Activated CD4-positive, alpha-beta memory T cell treated with anti-CD3 and anti-CD28 coated beads, Interleukin-2, amount 10 ng/mL, durations not matched to agents 7 days and 5 days (primary cell): Measurements from ENCODE around the gene LDB2. TPM values are rescaled to one million over a fixed set of nuclear protein-coding genes. Genes with fewer than 3 reads are reported as not detected.

Experiments
- CTCF ChIA-PET: fragments of 350-600 bp; sonication (Branson Sonifier 250); formaldehyde crosslinking; loops from one replicate; lab custom pipeline; 2021; ENCODE audit warnings: antibody characterized with exemption, inconsistent platforms; lab: Charles Lee
- POLR2A ChIA-PET: fragments of 350-600 bp; sonication (Branson Sonifier 250); formaldehyde crosslinking; loops from one replicate; lab custom pipeline; 2021; ENCODE audit warnings: antibody characterized with exemption; lab: Charles Lee
- DNase-seq: peaks from one replicate; pipeline ENCODE4 v3.0.0-alpha.2; 2020
- H3K27ac Mint-ChIP-seq: one replicate; pipeline ENCODE4 v1.8.0; 2021; ENCODE audit warnings: mild to moderate bottlenecking, mixed read lengths
- H3K27me3 Mint-ChIP-seq: one replicate; pipeline ENCODE4 v1.8.0; 2021; ENCODE audit warnings: mixed read lengths
- H3K36me3 Mint-ChIP-seq: one replicate; pipeline ENCODE4 v1.8.0; 2021; ENCODE audit warnings: low read depth, mixed read lengths
- H3K4me1 Mint-ChIP-seq: one replicate; pipeline ENCODE4 v1.8.0; 2021; ENCODE audit warnings: mixed read lengths
- H3K4me3 Mint-ChIP-seq: one replicate; pipeline ENCODE4 v1.8.0; 2021; ENCODE audit warnings: mild to moderate bottlenecking, mixed read lengths
- H3K9me3 Mint-ChIP-seq: one replicate; pipeline ENCODE4 v1.8.0; 2021; ENCODE audit warnings: mixed read lengths
- total RNA-seq, 2 experiments: library from RNA; stranded (reverse); gene quantifications; one replicate each; pipeline ENCODE4 v1.2.3, GENCODE V29; 2021

LDB2 gene
- total RNA-seq, 2 experiments from 2014 or later, result not detected

DNA sequence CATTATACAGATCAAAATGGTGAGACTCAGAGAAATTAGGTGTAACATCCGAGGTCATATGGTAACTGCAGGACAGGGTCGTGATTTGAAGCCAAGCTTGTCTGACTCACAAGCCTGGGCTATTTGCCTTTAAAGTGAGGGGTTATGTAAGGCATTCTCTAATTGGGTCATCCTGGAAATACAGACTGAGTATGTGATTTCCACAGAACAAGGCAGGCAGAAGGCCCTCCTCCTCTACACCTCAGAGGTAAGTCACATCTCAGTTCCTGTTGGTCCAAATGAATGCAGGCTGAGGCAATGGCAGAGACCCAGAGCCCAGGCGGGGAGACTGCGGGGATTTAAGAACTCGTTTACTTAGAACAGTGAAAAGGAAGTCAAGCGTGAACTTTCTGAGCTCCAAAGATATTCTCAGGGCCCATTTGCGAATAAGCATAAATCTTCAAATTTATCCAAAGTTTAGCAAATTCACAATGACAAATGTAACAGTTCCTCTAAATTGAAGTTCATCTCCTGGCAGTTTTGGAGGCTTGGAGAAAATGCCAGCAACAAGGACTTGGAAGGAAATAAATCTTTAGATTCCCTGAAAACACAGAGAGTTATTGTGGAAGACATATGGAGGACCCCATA, 153.3 kb downstream of the LDB2 start:
- Mint-ChIP-seq H3K27ac (no peak overlapping the region), H3K4me3 (no peak overlapping the region), H3K27me3 (no peaks in the 10 kb centered on the region), H3K36me3 (no peaks in the 10 kb centered on the region), H3K9me3 (no peaks in the 10 kb centered on the region), H3K4me1 (no peaks in the 10 kb centered on the region)
- ChIA-PET POLR2A (no interaction called here), CTCF (no interaction called here)
- DNase-seq, result no peak

DNA sequence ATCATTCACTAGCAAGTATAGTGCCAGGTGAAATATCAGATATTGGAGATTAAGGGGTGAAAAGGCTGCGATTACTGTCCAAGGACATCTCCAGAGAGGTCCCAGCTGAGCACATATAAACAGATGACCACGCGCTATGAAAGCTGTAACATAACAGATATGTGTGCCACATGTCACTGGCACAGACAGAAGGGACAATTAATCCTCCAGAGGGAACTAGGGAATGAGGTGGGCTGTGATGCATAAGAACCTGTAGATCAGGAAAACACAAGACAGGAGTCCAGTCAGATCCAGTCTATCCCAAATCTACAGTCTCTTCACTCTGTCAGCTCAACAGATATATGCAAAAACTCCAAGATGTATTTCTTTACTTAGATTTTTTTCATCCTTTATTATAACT, 157.2 kb downstream of the LDB2 start:
- ChIA-PET CTCF (no interaction called here), POLR2A (no interaction called here)
- no peaks in the 10 kb centered on the region for H3K9me3 Mint-ChIP-seq
- H3K27ac Mint-ChIP-seq, result no peak overlapping the region
- no peaks in the 10 kb centered on the region for H3K36me3 Mint-ChIP-seq
- no peaks in the 10 kb centered on the region for H3K4me1 Mint-ChIP-seq
- H3K27me3 Mint-ChIP-seq, result no peaks in the 10 kb centered on the region
- no peak for DNase-seq
- no peak overlapping the region for H3K4me3 Mint-ChIP-seq

DNA sequence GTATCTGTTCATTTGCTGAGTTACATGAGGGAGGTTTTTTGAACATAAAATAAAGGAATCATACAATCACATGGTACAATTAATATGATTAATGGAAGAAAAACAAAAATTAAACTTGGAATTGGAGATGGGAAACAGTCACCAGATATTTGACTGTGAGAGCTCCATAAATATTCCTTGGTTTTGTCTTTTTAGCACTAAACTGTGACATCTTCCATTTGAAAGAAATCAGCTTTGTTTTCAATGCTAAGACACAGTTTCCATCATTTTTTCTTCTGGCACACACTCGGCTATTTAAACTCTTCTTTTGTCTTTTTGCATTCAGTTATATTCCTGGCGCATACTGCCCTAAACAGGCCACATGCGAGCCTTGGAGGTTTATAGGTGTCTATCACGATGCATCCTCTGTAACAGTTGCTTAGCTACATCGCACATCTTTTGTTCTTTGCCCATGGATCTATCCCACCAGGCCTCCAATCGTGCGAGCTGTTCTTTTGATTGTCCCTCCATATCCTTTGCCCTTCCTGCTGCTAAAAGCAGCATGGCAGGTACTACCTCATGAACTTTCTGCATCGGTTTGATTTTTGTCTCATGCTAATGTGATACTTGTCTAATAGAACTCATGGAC, 158.3 kb downstream of the LDB2 start:
- H3K36me3 Mint-ChIP-seq, result no peaks in the 10 kb centered on the region
- POLR2A ChIA-PET, result no interaction called here
- DNase-seq, result no peak
- H3K4me3 Mint-ChIP-seq, result no peak overlapping the region
- no peaks in the 10 kb centered on the region for H3K27me3 Mint-ChIP-seq
- CTCF ChIA-PET, result no interaction called here
- H3K9me3 Mint-ChIP-seq, result no peaks in the 10 kb centered on the region
- no peaks in the 10 kb centered on the region for H3K4me1 Mint-ChIP-seq
- no peak overlapping the region for H3K27ac Mint-ChIP-seq

DNA sequence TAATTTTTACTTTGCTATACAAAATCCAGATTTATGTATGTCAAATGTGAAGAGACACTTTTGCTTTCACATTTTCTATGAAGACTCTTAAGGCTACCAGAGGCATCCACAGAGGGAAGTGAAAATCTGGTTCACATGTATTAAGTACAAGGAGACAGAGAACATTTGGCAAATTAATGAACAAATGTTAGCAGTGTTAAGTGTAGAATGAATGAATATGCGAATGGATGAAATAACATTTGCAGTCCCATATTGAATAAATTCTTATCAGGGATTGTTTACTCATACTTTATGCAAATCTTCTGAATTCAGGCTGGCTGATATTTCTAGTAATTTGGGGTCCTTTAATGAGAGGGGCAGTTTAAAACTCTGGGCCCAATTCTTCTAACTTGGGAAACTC, 159.9 kb downstream of the LDB2 start:
- Mint-ChIP-seq H3K36me3 (no peaks in the 10 kb centered on the region), H3K27me3 (no peaks in the 10 kb centered on the region), H3K27ac (no peak overlapping the region), H3K4me1 (no peaks in the 10 kb centered on the region), H3K4me3 (no peak overlapping the region), H3K9me3 (no peaks in the 10 kb centered on the region)
- POLR2A ChIA-PET, result no interaction called here
- CTCF ChIA-PET, result no interaction called here
- no peak for DNase-seq

DNA sequence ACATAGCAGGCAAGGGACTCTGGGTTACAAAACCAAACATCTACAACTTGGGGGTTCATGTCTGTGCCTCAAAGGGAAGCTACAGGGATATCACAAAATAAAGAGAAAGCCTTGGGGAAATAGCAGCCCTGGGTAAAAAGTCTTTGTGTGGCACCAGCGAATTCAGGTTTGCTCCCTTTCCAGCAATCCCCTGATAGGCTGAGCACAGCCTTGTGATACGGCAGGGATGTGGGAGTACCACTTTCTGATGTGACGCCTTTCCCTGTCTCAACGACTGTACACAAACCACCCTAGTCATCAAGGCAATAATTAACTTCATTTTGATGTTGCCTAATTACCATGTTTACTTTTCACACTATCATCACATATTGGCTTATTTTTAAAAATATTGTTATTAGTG, 164.9 kb downstream of the LDB2 start:
- Mint-ChIP-seq H3K36me3 (no peaks in the 10 kb centered on the region), H3K4me3 (no peak overlapping the region), H3K27ac (no peak overlapping the region), H3K9me3 (no peaks in the 10 kb centered on the region), H3K4me1 (no peaks in the 10 kb centered on the region), H3K27me3 (no peaks in the 10 kb centered on the region)
- DNase-seq, result no peak
- POLR2A ChIA-PET, result no interaction called here
- CTCF ChIA-PET, result no interaction called here

DNA sequence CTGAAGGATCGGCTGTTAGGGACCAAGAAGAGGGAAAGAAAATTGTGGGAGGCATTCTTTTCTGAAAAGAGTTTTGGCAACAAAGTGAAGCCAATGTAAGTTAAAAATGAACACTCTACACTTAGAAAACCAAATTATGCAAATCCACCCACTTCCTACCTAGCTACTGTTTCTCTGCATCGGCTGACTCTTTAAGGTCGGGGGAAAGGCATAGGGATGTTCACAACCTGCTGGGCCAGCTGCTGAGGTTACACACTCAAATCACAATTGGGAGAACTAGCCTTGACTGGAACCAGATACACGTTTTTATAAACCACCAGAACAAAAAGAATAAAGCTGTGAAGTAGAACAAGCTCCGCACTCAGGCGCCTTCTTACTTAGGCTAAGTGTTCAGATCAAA, 165.7 kb downstream of the LDB2 start:
- no peaks in the 10 kb centered on the region for H3K9me3 Mint-ChIP-seq
- no peaks in the 10 kb centered on the region for H3K27me3 Mint-ChIP-seq
- CTCF ChIA-PET, result no interaction called here
- DNase-seq, result no peak
- POLR2A ChIA-PET, result no interaction called here
- H3K4me1 Mint-ChIP-seq, result no peaks in the 10 kb centered on the region
- no peak overlapping the region for H3K27ac Mint-ChIP-seq
- no peaks in the 10 kb centered on the region for H3K36me3 Mint-ChIP-seq
- no peak overlapping the region for H3K4me3 Mint-ChIP-seq

DNA sequence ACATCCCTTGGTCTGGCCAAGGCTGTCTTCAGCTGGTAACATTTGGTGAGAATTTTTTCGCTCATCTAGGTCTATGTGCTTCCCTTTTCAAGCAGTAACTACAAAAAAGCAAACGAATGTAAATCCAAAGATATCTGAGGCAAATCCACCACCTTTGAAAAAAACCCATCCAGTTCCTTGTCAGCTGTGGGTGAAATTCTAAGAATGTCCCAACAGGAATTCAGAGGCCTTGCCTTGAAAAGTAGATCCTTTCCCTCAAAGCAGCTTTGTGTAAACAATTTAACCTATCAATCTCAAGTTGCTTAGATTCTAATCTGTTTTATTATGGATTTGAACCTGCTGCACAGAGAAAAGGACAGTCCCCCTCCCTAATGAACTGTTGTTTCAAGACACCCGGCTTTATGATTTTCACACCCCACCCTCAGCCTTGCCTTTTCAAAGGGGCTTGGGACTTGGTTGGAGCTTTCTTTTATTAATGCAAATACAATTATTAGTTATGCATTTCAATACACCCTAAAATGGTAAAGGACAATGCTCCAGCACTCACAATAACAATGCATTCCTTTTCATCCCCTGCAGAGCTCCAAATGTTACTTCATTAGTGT, 166.6 kb downstream of the LDB2 start:
- Mint-ChIP-seq H3K4me1 (no peaks in the 10 kb centered on the region), H3K36me3 (no peaks in the 10 kb centered on the region), H3K4me3 (no peak overlapping the region), H3K27me3 (no peaks in the 10 kb centered on the region), H3K27ac (no peak overlapping the region), H3K9me3 (no peaks in the 10 kb centered on the region)
- ChIA-PET CTCF (no interaction called here), POLR2A (no interaction called here)
- no peak for DNase-seq

DNA sequence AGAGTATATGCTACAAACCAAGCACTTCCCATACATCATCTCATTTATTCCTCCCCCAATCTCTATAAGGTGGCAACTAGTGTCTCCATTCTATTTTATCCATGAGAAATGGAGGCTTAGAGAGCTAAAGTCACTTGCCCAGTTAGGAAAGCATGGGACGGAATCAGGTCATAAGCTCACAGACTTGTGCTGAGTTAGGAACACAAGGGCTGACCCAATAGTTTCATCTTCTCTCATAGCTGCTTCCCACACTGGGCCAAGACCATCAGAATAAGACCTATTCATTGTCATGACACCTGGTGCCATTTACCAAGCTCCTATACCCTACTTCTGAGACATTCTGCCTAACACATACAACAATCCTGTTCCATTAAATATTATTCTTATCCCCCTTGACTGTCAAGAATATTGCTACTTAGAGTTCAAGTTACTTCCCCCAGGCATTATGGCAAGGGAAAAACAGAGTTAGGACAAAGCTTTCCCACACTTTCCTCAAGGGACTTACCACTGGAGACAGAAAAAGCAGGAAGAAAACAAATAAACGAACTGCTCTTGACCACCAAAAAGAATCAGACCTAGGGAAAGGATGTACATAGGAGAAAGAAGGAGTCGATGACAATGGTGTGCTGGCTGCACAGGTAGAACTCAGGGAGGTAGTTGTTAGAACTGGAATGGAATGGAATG, 167.8 kb downstream of the LDB2 start:
- H3K4me3 Mint-ChIP-seq, result no peak overlapping the region
- CTCF ChIA-PET, result no interaction called here
- H3K36me3 Mint-ChIP-seq, result no peaks in the 10 kb centered on the region
- no peak overlapping the region for H3K27ac Mint-ChIP-seq
- H3K9me3 Mint-ChIP-seq, result no peaks in the 10 kb centered on the region
- POLR2A ChIA-PET, result no interaction called here
- no peak for DNase-seq
- no peaks in the 10 kb centered on the region for H3K27me3 Mint-ChIP-seq
- H3K4me1 Mint-ChIP-seq, result no peaks in the 10 kb centered on the region

DNA sequence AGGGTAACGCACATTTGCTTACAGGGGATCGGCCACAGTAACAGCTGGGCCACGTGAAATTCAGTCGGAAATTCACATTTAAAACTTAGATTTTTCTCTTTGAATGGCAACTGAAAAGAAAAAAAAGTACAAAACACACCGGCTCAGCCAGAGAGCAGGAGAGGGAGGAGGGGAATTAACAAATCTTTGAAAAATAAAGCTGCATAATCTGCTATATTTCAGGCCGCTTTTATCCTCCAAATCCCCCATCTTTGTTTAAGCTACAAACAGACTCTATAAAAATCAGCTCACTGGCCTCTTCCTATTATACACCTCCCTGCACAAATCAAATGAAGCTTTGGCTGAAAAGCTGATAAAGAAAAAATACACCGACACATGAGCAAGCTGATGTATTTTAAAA, 169.1 kb downstream of the LDB2 start:
- Mint-ChIP-seq H3K4me1 (no peaks in the 10 kb centered on the region), H3K36me3 (no peaks in the 10 kb centered on the region), H3K4me3 (no peak overlapping the region), H3K27me3 (no peaks in the 10 kb centered on the region), H3K27ac (no peak overlapping the region), H3K9me3 (no peaks in the 10 kb centered on the region)
- ChIA-PET CTCF (no interaction called here), POLR2A (no interaction called here)
- DNase-seq, result no peak

DNA sequence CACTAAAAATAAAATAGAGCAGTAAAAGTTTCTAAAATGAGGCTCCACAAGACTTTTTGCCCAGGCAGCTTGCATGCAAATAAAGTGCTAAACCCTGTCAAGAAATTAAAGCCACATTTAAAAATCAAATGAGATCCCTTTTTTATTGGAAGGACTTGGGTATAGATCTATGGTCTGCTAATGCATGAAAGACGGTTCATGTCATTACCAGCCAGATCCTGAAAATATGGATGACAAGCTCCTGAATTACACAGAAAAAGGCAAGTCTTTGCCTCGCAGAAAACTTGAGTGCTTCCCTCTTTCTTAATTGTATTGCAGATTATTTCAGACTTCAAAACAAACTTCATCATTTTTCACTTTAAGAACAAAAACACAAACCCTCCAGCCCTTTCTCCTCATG, 169.6 kb downstream of the LDB2 start:
- Mint-ChIP-seq H3K4me3 (no peak overlapping the region), H3K9me3 (no peaks in the 10 kb centered on the region), H3K36me3 (no peaks in the 10 kb centered on the region), H3K27ac (no peak overlapping the region), H3K27me3 (no peaks in the 10 kb centered on the region), H3K4me1 (no peaks in the 10 kb centered on the region)
- ChIA-PET CTCF (no interaction called here), POLR2A (no interaction called here)
- DNase-seq, result no peak

DNA sequence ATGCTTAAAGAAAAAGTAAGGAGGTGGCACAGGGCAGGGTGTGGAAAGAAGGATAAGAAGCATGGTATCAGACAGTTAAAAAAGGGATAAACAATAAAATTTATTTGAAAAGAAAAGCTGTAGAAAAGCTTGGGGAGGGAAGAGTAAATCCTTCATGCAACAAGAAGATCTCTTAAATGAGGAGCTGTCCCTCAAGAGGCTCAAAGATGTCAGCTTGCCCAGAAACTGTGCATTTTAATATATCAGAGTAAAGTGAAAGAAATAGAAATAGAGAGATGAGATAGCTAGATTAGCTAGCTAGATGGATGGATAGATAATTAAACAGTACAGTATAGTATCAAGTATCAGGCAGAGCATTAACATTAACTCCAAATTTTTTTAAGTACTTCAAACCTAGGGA, 170.3 kb downstream of the LDB2 start:
- Mint-ChIP-seq H3K4me3 (no peak overlapping the region), H3K9me3 (no peaks in the 10 kb centered on the region), H3K36me3 (no peaks in the 10 kb centered on the region), H3K27me3 (no peaks in the 10 kb centered on the region), H3K4me1 (no peaks in the 10 kb centered on the region), H3K27ac (no peak overlapping the region)
- no peak for DNase-seq
- CTCF ChIA-PET, result no interaction called here
- POLR2A ChIA-PET, result no interaction called here

DNA sequence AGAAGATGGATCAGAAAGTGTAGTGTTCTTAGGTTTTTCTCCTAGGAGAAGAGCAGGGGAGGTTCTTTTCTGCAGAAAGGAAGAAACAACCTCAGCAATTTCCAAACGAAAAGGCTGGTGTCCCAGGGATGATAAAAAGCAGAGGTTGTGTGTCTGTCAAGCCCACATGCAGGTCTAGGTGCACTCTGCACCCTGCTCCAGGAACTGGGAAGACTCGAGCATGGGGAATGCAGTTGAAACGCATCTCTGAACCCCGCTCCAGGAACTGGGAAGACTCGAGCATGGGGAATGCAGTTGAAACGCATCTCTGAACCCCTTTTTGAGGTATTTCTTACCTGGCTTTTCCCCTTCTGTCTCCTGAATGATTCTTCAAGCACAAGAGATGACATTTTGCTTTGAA, 171.2 kb downstream of the LDB2 start:
- Mint-ChIP-seq H3K36me3 (no peaks in the 10 kb centered on the region), H3K27ac (no peak overlapping the region), H3K27me3 (no peaks in the 10 kb centered on the region), H3K4me3 (no peak overlapping the region), H3K4me1 (no peaks in the 10 kb centered on the region), H3K9me3 (no peaks in the 10 kb centered on the region)
- ChIA-PET POLR2A (no interaction called here), CTCF (no interaction called here)
- DNase-seq, result no peak

DNA sequence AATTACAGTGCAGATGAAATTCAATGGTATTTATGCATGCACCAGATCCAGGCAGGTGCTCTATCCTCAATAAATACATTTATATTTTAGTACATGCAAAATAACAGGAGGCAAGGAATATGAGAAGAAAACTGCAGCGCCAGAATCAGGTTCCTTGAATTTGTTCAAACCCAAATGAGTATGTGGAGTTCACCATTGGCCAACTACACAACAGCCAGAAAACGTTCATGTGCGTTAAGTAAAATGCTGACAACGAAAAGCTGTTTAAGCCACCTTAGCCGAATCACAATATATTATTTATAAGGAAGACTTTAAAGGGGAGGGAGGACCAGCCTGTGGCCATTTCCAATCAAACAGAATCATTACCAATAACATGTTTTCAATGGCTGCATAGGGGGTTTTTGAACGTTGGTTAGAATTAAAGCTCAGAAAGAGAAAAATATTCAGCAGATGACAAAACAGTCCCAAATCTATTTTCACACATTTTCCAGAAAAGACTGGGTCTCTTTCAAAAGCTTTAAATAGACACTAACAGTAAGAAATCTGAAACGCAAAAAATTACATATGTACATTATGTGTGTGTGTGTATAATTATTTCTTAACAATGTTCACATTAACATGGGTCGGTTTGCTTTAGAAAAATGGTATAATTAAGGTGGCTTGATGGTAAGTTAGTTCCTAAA, 171.9 kb downstream of the LDB2 start:
- Mint-ChIP-seq H3K4me1 (no peaks in the 10 kb centered on the region), H3K9me3 (no peaks in the 10 kb centered on the region)

More for the DNA sequence above, 171.9 kb downstream of the LDB2 start:
- DNase-seq, result no peak
- no peak overlapping the region for H3K4me3 Mint-ChIP-seq
- no peaks in the 10 kb centered on the region for H3K36me3 Mint-ChIP-seq
- H3K27ac Mint-ChIP-seq, result no peak overlapping the region
- ChIA-PET CTCF (no interaction called here), POLR2A (no interaction called here)
- no peaks in the 10 kb centered on the region for H3K27me3 Mint-ChIP-seq
